Activated CD8-positive, alpha-beta T cell treated with anti-CD3 and anti-CD28 coated beads, Interleukin-2, amount 10 ng/mL, durations not matched to agents 7 days and 5 days (primary cell): Measurements from ENCODE around the gene PERM1. TPM values are rescaled to one million over a fixed set of nuclear protein-coding genes. Genes with fewer than 3 reads are reported as not detected.
"Not testable (repeated sequence)": the region's sequence is repeated elsewhere in the genome, so short reads cannot be mapped to it uniquely, and the experiment has no call there.

Source experiments
- ATAC-seq: fragments of 150-1000 bp; cut with Tn5 transposase; one replicate; pipeline ENCODE4 v1.10.0; 2021; ENCODE audit warnings: moderate library complexity
- CTCF ChIA-PET: fragments of 350-600 bp; sonication (Branson Sonifier 250); formaldehyde crosslinking; loops from one replicate; lab custom pipeline; 2021; ENCODE audit warnings: antibody characterized with exemption; lab: Charles Lee
- POLR2A ChIA-PET: fragments of 350-600 bp; sonication (Branson Sonifier 250); formaldehyde crosslinking; loops from one replicate; lab custom pipeline; 2021; ENCODE audit warnings: antibody characterized with exemption; lab: Charles Lee
- DNase-seq: peaks from one replicate; pipeline ENCODE4 v3.0.0-alpha.2; 2020
- H3K27ac Mint-ChIP-seq: one replicate; pipeline ENCODE4 v1.8.0; 2021; ENCODE audit warnings: mild to moderate bottlenecking, mixed read lengths
- H3K27me3 Mint-ChIP-seq: one replicate; pipeline ENCODE4 v1.8.0; 2021; ENCODE audit warnings: low read depth, mixed read lengths
- H3K36me3 Mint-ChIP-seq: one replicate; pipeline ENCODE4 v1.8.0; 2021; ENCODE audit warnings: low read depth, mixed read lengths
- H3K4me1 Mint-ChIP-seq: one replicate; pipeline ENCODE4 v1.8.0; 2021; ENCODE audit warnings: low read depth, mixed read lengths
- H3K4me3 Mint-ChIP-seq: one replicate; pipeline ENCODE4 v1.8.0; 2021; ENCODE audit warnings: mild to moderate bottlenecking, mixed read lengths
- H3K9me3 Mint-ChIP-seq: one replicate; pipeline ENCODE4 v1.8.0; 2022; ENCODE audit warnings: mixed read lengths; ENCODE audit not compliant: insufficient read depth
- total RNA-seq, 2 experiments: library from RNA; stranded (reverse); gene quantifications; one replicate each; pipeline ENCODE4 v1.2.3, GENCODE V29; 2021

PERM1 gene
- total RNA-seq, 2 experiments from 2014 or later = not detected

DNA sequence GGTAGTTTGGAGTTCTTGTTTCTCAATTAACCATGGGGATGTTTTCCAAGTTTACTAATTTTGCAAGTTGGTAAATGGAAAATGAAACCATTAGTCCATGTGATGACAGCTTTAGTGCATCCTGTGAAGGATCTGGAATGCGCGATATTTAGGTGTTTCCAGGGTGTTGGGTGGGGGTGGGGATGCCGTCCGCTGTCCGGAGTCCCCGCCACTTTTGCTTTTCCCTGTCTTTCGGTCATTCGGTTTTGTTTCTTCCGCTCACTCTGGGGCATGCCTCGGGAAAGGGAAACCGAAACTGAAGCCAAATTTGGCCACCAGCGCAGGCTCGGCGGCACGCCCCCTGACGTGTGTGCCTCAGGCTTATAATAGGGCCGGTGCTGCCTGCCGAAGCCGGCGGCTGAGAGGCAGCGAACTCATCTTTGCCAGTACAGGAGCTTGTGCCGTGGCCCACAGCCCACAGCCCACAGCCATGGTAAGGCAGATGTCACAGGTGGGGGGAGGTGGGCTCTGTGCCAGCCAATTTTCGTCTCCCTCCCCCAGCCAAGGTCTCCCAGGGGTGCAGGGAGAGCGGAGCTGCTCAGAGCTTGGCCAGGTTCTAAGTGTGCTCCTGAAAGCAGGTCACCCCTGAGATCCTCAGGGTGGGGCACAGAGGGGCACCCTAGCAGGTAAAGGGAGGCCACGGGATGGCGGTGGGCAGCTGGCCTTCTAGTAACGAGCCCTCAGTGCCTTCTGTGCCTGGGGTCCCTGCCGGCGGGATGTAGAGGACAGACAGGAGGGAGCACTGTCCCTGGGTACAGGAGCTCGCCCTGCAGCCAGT, 31.4 kb upstream of the PERM1 start, which contains the start of gene ISG15:
Gene ISG15 (plus strand): TSS at position 393 of the 817 bp plus-strand sequence. CDS start 77 bp downstream, at position 470.
- peaks cover 4% of the 10 kb centered on the region for H3K9me3 Mint-ChIP-seq
- H3K4me1 Mint-ChIP-seq = peaks cover 49% of the 10 kb centered on the region
- H3K27me3 Mint-ChIP-seq = peaks cover 4% of the 10 kb centered on the region
- ChIA-PET CTCF (interaction anchor here (0.8 to 4.5 kb wide), 12 partner anchors 11 to 492 kb away, joined by 3 to 31 read pairs (median 4); partner anchors contain the start of gene HES4), POLR2A (interaction anchor here (0.5 to 3.1 kb wide), 11 partner anchors 10 to 362 kb away, joined by 3 to 29 read pairs (median 3); partner anchors contain the start of gene AURKAIP1)
- peak within 1 kb of the TSS; percentile 97 for H3K4me3 Mint-ChIP-seq
- peaks cover 45% of the 10 kb centered on the region for H3K36me3 Mint-ChIP-seq
- H3K27ac Mint-ChIP-seq = peak within 1 kb of the TSS; percentile 99
- DNase-seq = peak; percentile 95
- peak; percentile 90 for ATAC-seq

DNA sequence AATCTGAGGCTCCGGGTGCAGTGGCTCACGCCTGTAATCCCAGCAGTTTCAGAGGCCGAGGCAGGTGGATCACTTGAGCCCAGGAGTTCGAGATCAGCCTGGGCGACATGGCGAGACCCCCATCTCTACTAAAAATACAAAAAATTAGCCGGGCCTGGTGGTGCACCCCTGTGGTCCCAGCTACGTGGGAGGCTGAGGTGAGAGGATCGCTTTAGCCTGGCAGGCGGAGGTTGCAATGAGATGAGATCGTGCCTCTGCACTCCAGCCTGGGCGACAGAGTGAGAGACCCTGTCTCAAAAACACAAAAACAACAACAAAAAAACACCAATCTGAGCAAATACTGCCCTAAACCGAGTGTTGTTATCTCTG, 30.8 kb upstream of the PERM1 start:
- peak; percentile 6 for ATAC-seq

DNA sequence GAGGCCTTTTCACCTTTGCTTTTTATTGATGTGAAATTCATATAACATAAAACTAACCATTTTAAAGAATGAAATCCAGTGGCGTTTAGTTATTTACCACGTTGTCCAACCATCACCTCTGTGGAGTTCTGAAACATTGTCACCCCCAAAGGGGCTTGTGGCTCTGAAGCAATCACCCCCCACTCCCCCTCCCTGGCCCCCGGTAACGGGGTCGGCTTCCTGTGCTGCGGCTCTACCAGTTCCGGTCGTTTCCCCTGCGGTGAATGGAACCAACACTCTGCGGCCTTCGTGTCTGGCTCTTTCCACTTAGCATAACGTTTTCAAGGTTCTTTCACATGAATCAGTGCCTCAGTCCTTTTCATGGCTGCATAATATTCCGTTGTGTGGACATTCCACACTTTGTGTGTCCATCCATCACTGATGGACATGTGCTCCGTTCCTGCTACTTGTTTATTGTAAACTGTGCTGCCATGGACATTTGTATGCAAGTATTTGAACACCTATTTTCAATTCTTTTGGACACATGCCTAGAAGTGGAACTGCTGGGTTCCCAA, 29.6 kb upstream of the PERM1 start:
- H3K4me3 Mint-ChIP-seq = no peak overlapping the region
- peaks cover 35% of the 10 kb centered on the region for H3K36me3 Mint-ChIP-seq
- ChIA-PET POLR2A (no interaction called here), CTCF (interaction anchor here (4.5 kb wide), 1 partner anchor 9 kb away, joined by 31 read pairs; no protein-coding TSS in a partner anchor)
- peaks cover 38% of the 10 kb centered on the region for H3K4me1 Mint-ChIP-seq
- H3K27me3 Mint-ChIP-seq = peaks cover 7% of the 10 kb centered on the region
- no peak for ATAC-seq
- H3K27ac Mint-ChIP-seq = peak overlapping the region; percentile 57
- no peak for DNase-seq
- H3K9me3 Mint-ChIP-seq = no peaks in the 10 kb centered on the region

More for the DNA sequence above, 30.8 kb upstream of the PERM1 start:
- CTCF ChIA-PET = interaction anchor here (0.8 to 4.5 kb wide), 7 partner anchors 10 to 359 kb away, joined by 3 to 31 read pairs (median 8); no protein-coding TSS in a partner anchor
- POLR2A ChIA-PET = interaction anchor here (0.5 to 3.1 kb wide), 6 partner anchors 10 to 218 kb away, joined by 3 to 29 read pairs (median 3); no protein-coding TSS in a partner anchor
- H3K4me3 Mint-ChIP-seq = peak overlapping the region; percentile 97
- peak overlapping the region; percentile 99 for H3K27ac Mint-ChIP-seq
- peaks cover 45% of the 10 kb centered on the region for H3K4me1 Mint-ChIP-seq
- H3K36me3 Mint-ChIP-seq = peaks cover 45% of the 10 kb centered on the region
- not testable (repeated sequence) for DNase-seq, H3K27me3 Mint-ChIP-seq, H3K9me3 Mint-ChIP-seq

DNA sequence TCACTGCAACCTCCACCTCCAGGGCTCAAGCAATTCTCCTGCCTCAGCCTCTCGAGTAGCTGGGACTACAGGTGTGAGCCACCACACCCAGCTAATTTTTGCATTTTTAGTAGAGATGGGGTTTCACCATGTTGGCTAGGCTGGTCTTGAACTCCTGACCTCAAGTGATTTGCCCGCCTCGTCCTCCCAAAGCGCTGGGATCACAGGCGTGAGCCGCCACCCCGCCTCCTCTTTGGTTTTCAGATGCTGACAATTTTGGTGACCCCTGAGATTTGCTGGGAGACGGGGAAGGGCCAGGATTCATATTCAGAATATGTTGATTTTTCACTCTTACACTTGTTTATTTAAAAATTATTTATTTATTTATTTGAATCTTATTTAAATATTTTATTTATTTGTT, 28.2 kb upstream of the PERM1 start:
- not testable (repeated sequence) for DNase-seq

DNA sequence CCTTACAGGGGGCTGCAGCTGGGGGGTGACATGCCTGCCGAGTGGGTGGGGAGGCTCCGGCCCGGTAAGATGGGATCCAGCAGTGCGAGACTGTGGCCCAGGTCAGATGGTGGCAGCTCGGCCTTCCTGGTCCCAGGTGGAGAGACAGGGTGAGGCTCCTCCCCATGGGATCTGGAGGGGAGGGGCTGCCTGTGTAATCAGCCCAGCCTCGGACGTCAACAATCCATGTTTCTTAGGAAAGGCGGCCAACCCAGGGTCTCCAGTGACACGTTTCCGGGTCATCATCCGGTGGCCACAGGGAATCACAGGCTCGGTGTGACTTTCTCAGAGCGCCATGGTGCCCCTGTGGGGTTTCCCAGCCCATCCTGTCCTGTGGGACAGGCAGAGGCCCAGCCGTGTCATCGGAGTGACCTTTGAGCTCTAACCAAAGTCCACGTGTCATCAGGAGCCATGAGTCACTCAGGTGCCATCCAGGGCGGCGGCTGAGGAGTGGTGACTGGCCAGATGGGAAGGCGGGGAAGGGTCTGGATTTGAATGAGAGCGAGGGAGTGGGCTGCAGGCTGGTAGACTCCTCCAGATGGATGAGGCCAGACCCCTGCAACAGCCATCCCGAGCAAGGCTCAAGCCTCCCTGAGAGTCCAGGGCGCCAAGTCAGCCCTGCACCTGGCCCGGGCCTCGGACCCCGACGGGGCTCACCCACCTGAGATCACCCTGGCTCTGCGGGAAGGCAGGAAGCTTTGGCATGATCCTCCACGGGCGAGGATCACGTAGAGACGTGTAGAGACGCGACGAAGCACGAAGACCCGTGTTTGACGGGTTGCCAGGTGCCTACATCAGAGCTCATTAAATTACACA, 24.6 kb upstream of the PERM1 start:
- no peak overlapping the region for H3K27ac Mint-ChIP-seq
- ChIA-PET POLR2A (interaction anchor here (1.1 kb wide), 1 partner anchor 13 kb away, joined by 4 read pairs; no protein-coding TSS in a partner anchor), CTCF (no interaction called here)
- ATAC-seq (no peak), DNase-seq (no peak)
- H3K4me1 Mint-ChIP-seq = peaks cover 29% of the 10 kb centered on the region
- no peak overlapping the region for H3K4me3 Mint-ChIP-seq
- H3K9me3 Mint-ChIP-seq = no peaks in the 10 kb centered on the region
- H3K36me3 Mint-ChIP-seq = peaks cover under 1% of the 10 kb centered on the region
- peaks cover 20% of the 10 kb centered on the region for H3K27me3 Mint-ChIP-seq

More for the DNA sequence above, 28.2 kb upstream of the PERM1 start:
- POLR2A ChIA-PET, H3K4me3 Mint-ChIP-seq, H3K27ac Mint-ChIP-seq, H3K27me3 Mint-ChIP-seq, H3K9me3 Mint-ChIP-seq, ATAC-seq: not testable (repeated sequence)
- Mint-ChIP-seq H3K36me3 (peaks cover 26% of the 10 kb centered on the region), H3K4me1 (peaks cover 40% of the 10 kb centered on the region)
- CTCF ChIA-PET = interaction anchor here (0.7 to 1.6 kb wide), 3 partner anchors 8 to 112 kb away, joined by 3 to 4 read pairs (median 4); no protein-coding TSS in a partner anchor

DNA sequence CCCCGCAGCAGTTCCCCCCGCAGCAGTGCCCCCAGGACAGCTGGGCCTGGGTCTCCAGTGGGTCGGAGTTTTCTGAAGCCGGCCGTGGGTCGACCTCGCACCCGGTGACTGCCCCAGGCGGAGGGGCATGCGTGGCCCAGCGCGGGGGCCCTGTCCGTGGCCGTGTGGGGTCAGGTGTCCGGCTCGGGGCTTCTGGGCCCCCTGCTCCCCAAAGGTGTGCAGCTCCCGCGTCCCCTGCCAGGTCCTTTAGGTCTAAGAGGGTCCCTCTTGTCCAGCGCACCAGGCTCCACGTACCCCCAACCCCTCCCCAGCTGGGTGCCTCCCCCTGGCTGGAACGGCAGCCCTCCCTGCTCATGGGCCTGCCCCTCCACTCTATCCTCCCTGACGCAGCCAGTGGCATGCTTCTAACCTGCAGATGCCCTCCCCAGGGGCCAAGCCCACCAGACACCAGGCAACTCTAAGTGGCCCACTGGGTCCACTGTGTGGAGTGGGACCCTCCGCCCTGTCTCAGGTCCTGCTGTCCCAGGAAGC, 23.9 kb upstream of the PERM1 start:
- Mint-ChIP-seq H3K4me1 (peaks cover 25% of the 10 kb centered on the region), H3K4me3 (no peak overlapping the region), H3K9me3 (no peaks in the 10 kb centered on the region), H3K27ac (no peak overlapping the region), H3K36me3 (no peaks in the 10 kb centered on the region), H3K27me3 (peaks cover 24% of the 10 kb centered on the region)
- POLR2A ChIA-PET = no interaction called here
- CTCF ChIA-PET = interaction anchor here (1.2 kb wide), 1 partner anchor 58 kb away, joined by 3 read pairs; no protein-coding TSS in a partner anchor
- no peak for DNase-seq
- ATAC-seq = no peak

DNA sequence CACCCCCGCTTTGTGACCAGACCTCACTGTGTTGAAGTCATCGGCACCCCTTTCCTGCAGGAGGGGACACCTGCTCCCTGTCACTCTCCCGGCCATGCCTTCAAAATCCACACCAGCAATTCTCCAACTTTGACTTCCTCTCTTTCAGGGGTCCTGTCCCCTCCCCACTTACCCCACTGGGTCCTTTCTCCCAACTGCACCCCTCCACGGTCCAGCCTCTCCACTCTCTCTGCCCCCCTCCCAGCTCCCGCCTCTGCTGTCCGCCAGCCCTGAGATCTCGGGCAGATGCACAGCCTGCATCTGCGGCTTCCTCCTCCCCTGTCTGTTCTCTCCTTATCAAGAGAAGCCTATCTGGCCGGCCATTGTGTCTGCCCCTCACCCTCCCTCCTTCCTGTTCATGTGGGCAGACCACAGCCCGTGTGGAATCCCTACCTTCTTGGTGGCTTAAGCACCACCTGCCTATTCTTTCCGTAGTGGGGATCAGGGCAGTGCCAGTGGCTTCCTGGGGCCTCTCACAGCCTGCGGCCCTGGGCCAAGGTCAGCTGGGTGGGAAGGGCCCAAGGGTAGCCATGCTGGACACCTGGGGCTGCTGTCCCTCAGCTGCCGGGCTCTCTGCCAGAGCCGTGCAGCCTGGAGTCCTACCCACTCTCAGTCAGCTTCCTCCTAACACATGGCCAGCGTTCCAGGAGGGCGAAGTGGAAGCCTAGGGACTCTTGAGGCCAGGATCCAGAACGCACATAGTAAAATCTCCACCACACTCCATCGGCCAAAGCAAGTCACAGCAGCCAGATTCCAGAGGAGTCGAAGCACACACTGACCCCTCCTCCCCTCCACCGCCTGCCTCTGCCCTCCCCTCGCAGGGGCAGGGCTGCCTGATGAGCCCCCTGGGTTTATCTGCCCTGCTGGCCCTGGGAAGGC, 23.1 kb upstream of the PERM1 start:
- Mint-ChIP-seq H3K36me3 (no peaks in the 10 kb centered on the region), H3K9me3 (no peaks in the 10 kb centered on the region), H3K4me1 (peaks cover 29% of the 10 kb centered on the region), H3K27me3 (peaks cover 28% of the 10 kb centered on the region), H3K4me3 (peak overlapping the region; percentile 63), H3K27ac (peak overlapping the region; percentile 53)
- peak; percentile 69 for DNase-seq
- POLR2A ChIA-PET = interaction anchor here (1.1 to 4.7 kb wide), 3 partner anchors 9 to 59 kb away, joined by 4 to 29 read pairs (median 4); partner anchors contain the start of gene ISG15
- ATAC-seq = peak; percentile 29
- CTCF ChIA-PET = interaction anchor here (1.2 to 1.4 kb wide), 2 partner anchors 22 to 59 kb away, joined by 3 to 4 read pairs; no protein-coding TSS in a partner anchor

DNA sequence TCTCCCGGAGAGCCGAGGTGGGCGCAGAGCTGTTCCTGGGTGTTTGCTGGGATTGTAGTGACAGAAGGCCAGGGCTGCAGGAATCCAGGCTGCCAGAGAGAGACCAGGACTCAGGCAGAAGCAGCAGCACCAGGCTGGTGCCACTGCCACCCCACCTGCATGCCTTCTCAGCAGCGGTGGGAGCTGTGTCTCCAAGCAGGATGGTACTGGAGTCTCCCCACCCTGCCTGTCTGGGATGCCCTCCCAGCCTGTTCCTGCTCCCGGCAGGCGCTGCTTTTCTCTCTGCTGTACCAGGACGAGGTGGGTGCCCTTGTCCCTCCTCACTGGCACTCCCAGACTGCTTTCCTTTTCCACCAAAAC, 22.5 kb upstream of the PERM1 start:
- ChIA-PET POLR2A (interaction anchor here (1.1 to 4.7 kb wide), 3 partner anchors 10 to 60 kb away, joined by 4 to 29 read pairs (median 4); partner anchors contain the start of gene ISG15), CTCF (interaction anchor here (1.4 to 3.6 kb wide), 2 partner anchors 9 to 21 kb away, joined by 4 to 31 read pairs; partner anchors contain the start of gene ISG15)
- H3K27ac Mint-ChIP-seq = peak overlapping the region; percentile 53
- H3K4me3 Mint-ChIP-seq = peak overlapping the region; percentile 63
- no peaks in the 10 kb centered on the region for H3K9me3 Mint-ChIP-seq
- H3K36me3 Mint-ChIP-seq = no peaks in the 10 kb centered on the region
- DNase-seq (no peak), ATAC-seq (no peak)
- H3K27me3 Mint-ChIP-seq = peaks cover 28% of the 10 kb centered on the region
- H3K4me1 Mint-ChIP-seq = peaks cover 31% of the 10 kb centered on the region

DNA sequence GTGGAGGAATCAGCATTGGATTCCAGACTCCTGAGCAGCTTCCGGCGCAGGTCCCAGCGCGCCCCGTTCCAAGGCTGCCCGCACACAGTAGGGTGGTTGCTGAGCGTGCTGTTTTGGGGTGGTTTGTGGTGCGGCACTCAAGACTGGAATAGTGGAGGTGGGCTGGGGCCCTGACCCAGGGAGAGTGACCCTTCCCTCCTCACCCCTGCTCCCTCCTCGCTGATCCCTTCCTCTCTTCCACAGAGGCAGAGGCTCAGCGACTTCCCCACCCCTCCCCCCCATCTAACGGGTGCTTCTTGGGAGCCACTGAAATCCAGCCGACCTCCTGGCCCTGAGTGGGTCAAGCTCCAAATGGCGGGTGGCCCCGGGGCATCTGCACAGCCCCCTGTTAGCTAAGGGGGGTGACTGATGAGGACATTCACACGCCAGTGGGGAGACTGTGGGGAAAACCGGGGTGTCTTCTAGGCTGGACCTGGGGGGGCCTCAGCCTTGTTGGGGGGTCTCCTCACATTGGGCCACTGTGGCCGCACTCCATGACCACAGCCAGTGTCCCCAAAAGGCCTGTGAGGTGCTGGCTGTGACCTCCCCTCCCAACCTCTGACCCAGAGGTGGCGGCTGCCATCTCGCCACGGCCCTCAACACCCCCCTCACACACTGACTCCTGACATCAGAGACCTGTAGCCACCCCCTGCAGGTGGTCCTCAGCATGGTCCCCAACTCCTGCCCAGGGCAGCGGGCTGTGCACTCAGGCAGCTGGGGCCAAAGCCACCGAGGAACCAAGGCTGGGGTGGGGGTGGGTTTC, 21.9 kb upstream of the PERM1 start:
- ChIA-PET POLR2A (interaction anchor here (1.1 to 4.7 kb wide), 2 partner anchors 10 to 15 kb away, joined by 4 to 29 read pairs; partner anchors contain the start of gene ISG15), CTCF (interaction anchor here (1.4 to 3.6 kb wide), 3 partner anchors 10 to 36 kb away, joined by 4 to 31 read pairs (median 10); partner anchors contain the start of gene ISG15)
- Mint-ChIP-seq H3K4me3 (no peak overlapping the region), H3K36me3 (no peaks in the 10 kb centered on the region), H3K27ac (no peak overlapping the region), H3K9me3 (no peaks in the 10 kb centered on the region), H3K27me3 (peaks cover 26% of the 10 kb centered on the region), H3K4me1 (peaks cover 29% of the 10 kb centered on the region)
- DNase-seq (no peak), ATAC-seq (no peak)
